ENCODE data around the gene KCTD12.
"Not testable (repeated sequence)": the region's sequence is repeated elsewhere in the genome, so short reads cannot be mapped to it uniquely, and the experiment has no call there.

The KCTD12 gene

GRCh38 chr13:76886292-76887075 lies at the start of gene KCTD12:
Gene KCTD12, minus strand, starts transcription at chr13:76886405. Its CDS starts 257 bp downstream, at chr13:76886148.
- DNase-seq (ENCODE audit: low read depth in 2 of 2) = peak; percentile 52 to 56

- DNase-seq (ENCODE audit: low read depth in 2 of 2) = no peak
These were observed 48.5 kb upstream of the KCTD12 start for GRCh38 chr13:76934671-76935070.

GRCh38 chr13:76932076-76932475 lies 45.9 kb upstream of the KCTD12 start:
- DNase-seq (ENCODE audit: low read depth in 2 of 2) = no peak

GRCh38 chr13:76929851-76930374 lies 43.7 kb upstream of the KCTD12 start:
- DNase-seq (ENCODE audit: low read depth in 2 of 2) = no peak

- DNase-seq (ENCODE audit: low read depth in 2 of 2) = no peak
These were observed 43.1 kb upstream of the KCTD12 start for GRCh38 chr13:76929320-76929719.

GRCh38 chr13:76928456-76928855 lies 42.3 kb upstream of the KCTD12 start:
- DNase-seq (ENCODE audit: low read depth in 2 of 2) = no peak

GRCh38 chr13:76927955-76928354 lies 41.8 kb upstream of the KCTD12 start:
- no peak for DNase-seq (ENCODE audit: low read depth in 2 of 2)

GRCh38 chr13:76925115-76925514 lies 38.9 kb upstream of the KCTD12 start:
- no peak for DNase-seq (ENCODE audit: low read depth in 2 of 2)

- DNase-seq (ENCODE audit: low read depth in 2 of 2) = no peak
These were observed 35.3 kb upstream of the KCTD12 start for GRCh38 chr13:76921516-76921915.

GRCh38 chr13:76917755-76918481 lies 31.7 kb upstream of the KCTD12 start:
- DNase-seq (ENCODE audit: low read depth in 2 of 2) = not testable (repeated sequence)

GRCh38 chr13:76917095-76917494 lies 30.9 kb upstream of the KCTD12 start:
- no peak for DNase-seq (ENCODE audit: low read depth in 2 of 2)

- DNase-seq (ENCODE audit: low read depth in 2 of 2) = no peak
These were observed 27.7 kb upstream of the KCTD12 start for GRCh38 chr13:76913898-76914297.

GRCh38 chr13:76912476-76912875 lies 26.3 kb upstream of the KCTD12 start:
- no peak for DNase-seq (ENCODE audit: low read depth in 2 of 2)

- DNase-seq (ENCODE audit: low read depth in 2 of 2) = no peak
These were observed 18.3 kb upstream of the KCTD12 start for GRCh38 chr13:76904507-76904906.

- DNase-seq (ENCODE audit: low read depth in 2 of 2) = peak; percentile 40 to 50
These were observed 17.4 kb upstream of the KCTD12 start for GRCh38 chr13:76903544-76904162.

GRCh38 chr13:76899066-76899465 lies 12.9 kb upstream of the KCTD12 start:
- DNase-seq (ENCODE audit: low read depth in 2 of 2) = not testable (repeated sequence)

GRCh38 chr13:76897171-76897570 lies 11.0 kb upstream of the KCTD12 start:
- DNase-seq (ENCODE audit: low read depth in 2 of 2) = not testable (repeated sequence)

- DNase-seq (ENCODE audit: low read depth in 2 of 2) = no peak
These were observed 8.4 kb upstream of the KCTD12 start for GRCh38 chr13:76894401-76895110.

- no peak for DNase-seq (ENCODE audit: low read depth in 2 of 2)
These were observed 6.3 kb upstream of the KCTD12 start for GRCh38 chr13:76892488-76892887.

- DNase-seq (ENCODE audit: low read depth in 2 of 2) = no peak
These were observed 3.8 kb upstream of the KCTD12 start for GRCh38 chr13:76890021-76890420.

GRCh38 chr13:76889254-76889653 lies 3.0 kb upstream of the KCTD12 start:
- no peak for DNase-seq (ENCODE audit: low read depth in 2 of 2)

GRCh38 chr13:76888421-76888820 lies 2.2 kb upstream of the KCTD12 start:
- DNase-seq (ENCODE audit: low read depth in 2 of 2) = no peak

All from stimulated activated CD8-positive, alpha-beta memory T cell treated with anti-CD3 and anti-CD28 coated beads, Interleukin-7, amount 100 ng/mL, for 1 hour (primary cell).